ENCODE data around the gene DCANP1. TPM values are rescaled to one million over a fixed set of nuclear protein-coding genes. Genes with fewer than 3 reads are reported as not detected.

DCANP1 gene
- total and polyA plus RNA-seq, 2 donors (not counting 3 experiments of a cell fraction or from before 2014, with no cell fraction given) = not detected

DNA sequence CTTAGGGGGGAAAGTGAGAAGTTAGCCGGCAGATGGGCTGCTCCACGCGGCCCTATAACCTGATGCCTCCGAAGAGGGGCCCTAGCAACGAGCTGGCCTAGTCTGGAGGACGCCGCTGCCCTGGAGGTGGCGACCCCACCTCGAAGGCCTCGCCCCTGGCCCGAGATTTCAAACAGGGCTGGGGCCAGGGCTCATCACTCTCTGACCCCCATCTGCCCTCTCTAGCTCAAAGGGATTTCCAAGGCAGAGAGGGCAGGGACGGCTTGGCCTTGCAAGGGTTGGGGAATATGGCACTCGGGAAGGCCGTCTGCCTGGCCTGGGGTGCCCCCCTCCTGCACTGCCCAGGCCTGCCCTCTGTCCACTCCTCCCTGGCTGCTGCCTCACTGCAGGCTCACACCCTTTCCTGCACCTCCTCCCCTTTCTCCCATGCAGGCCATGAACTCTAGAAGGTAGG is 30.5 kb upstream of the DCANP1 start:
- no peaks in the 10 kb centered on the region for H3K4me1 ChIP-seq (ENCODE audit: control insufficient read depth, extremely low read depth, insufficient read depth, low read length)
- FAIRE-seq = no peak
- no TSS peak for BruUV-seq (replicated peaks)
- H2AFZ ChIP-seq (ENCODE audit: low read depth, low read length) = no peak overlapping the region
- peaks cover 29 to 37% of the 10 kb centered on the region in 2 experiments for H3K27me3 ChIP-seq (ENCODE audit: control insufficient read depth in 2 of 2, insufficient read depth in 2 of 2, low read length in 2 of 2)
- H3K27ac ChIP-seq (ENCODE audit: insufficient read depth, low read depth, low read length) = no peak overlapping the region
- CTCF ChIA-PET = interaction anchor here (0.8 to 7.4 kb wide), 4 partner anchors 12 to 160 kb away, joined by 3 to 61 read pairs (median 7); no protein-coding TSS in a partner anchor
- H3K9me1 ChIP-seq (replicated peaks; ENCODE audit: control insufficient read depth, extremely low read depth, insufficient read depth, low read length) = no peaks in the 10 kb centered on the region
- H4K20me1 ChIP-seq (replicated peaks; ENCODE audit: control insufficient read depth, extremely low read depth, insufficient read depth, low read length) = no peaks in the 10 kb centered on the region
- H3K79me2 ChIP-seq (ENCODE audit: control insufficient read depth, insufficient read depth, low read length) = no peaks in the 10 kb centered on the region
- H3K9ac ChIP-seq (replicated peaks; ENCODE audit: extremely low read depth, insufficient read depth, low read length) = no peak overlapping the region
- DNase-seq (ENCODE audit: low read depth, low spot score) = no peak
- H3K4me2 ChIP-seq (ENCODE audit: insufficient read depth, low read length) = no peak overlapping the region
- no peaks in the 10 kb centered on the region for H3K36me3 ChIP-seq (ENCODE audit: control insufficient read depth in 2 of 2, extremely low read depth in 1 of 2, insufficient read depth in 2 of 2, low read length in 2 of 2)
- no peaks in the 10 kb centered on the region for H3K9me3 ChIP-seq (replicated peaks; ENCODE audit: control insufficient read depth, insufficient read depth, low read length)
- intact Hi-C loops (cut with micrococcal nuclease) (no loop called here), dilution Hi-C loops (cut with MboI; ENCODE audit: extremely low pct_ligation_motif_present, low sequenced_read_pairs) (no loop called here)
- TF ChIP-seq GATA2 (IDR thresholded peaks at IDR 0.05; ENCODE audit: insufficient read depth, insufficient read length, low read depth, low read length) = no peak
- TF ChIP-seq, protein P1, sequence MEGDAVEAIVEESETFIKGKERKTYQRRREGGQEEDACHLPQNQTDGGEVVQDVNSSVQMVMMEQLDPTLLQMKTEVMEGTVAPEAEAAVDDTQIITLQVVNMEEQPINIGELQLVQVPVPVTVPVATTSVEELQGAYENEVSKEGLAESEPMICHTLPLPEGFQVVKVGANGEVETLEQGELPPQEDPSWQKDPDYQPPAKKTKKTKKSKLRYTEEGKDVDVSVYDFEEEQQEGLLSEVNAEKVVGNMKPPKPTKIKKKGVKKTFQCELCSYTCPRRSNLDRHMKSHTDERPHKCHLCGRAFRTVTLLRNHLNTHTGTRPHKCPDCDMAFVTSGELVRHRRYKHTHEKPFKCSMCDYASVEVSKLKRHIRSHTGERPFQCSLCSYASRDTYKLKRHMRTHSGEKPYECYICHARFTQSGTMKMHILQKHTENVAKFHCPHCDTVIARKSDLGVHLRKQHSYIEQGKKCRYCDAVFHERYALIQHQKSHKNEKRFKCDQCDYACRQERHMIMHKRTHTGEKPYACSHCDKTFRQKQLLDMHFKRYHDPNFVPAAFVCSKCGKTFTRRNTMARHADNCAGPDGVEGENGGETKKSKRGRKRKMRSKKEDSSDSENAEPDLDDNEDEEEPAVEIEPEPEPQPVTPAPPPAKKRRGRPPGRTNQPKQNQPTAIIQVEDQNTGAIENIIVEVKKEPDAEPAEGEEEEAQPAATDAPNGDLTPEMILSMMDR (IDR thresholded peaks at IDR 0.05; ENCODE audit: extremely low read depth in 1 of 2, insufficient read depth in 1 of 2, low read depth in 1 of 2, low read length in 2 of 2) = no peak
- no peak for TF ChIP-seq MYC (IDR thresholded peaks at IDR 0.05; ENCODE audit: low read depth, low read length)
- TF ChIP-seq JUN (IDR thresholded peaks at IDR 0.05; ENCODE audit: borderline replicate concordance, insufficient read depth, insufficient read length, low read depth) = no peak
- TF ChIP-seq, protein P2, sequence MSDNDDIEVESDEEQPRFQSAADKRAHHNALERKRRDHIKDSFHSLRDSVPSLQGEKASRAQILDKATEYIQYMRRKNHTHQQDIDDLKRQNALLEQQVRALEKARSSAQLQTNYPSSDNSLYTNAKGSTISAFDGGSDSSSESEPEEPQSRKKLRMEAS (IDR thresholded peaks at IDR 0.05; ENCODE audit: insufficient read depth, insufficient read length) = no peak
- no peak for TF ChIP-seq POLR2A (IDR thresholded peaks at IDR 0.05; ENCODE audit: low read depth, low read length)
- TF ChIP-seq EZH2 (IDR thresholded peaks at IDR 0.05; ENCODE audit: borderline replicate concordance, low read depth, low read length, severe bottlenecking) = peak; percentile 6
- POLR2A ChIA-PET = no interaction called here
- H3K4me3 ChIP-seq (replicated peaks in 1 of 3; ENCODE audit: insufficient read depth in 1 of 3, low read depth in 1 of 3, low read length in 3 of 3) = no peak overlapping the region

Data from endothelial cell of umbilical vein (primary cell).